ENCODE data around the gene ATP6V0A1.
"Not testable (repeated sequence)": the region's sequence is repeated elsewhere in the genome, so short reads cannot be mapped to it uniquely, and the experiment has no call there.

The ATP6V0A1 gene

GRCh38 chr17:42477824-42478223 is 19.1 kb downstream of the ATP6V0A1 start:
- not testable (repeated sequence) for H3K9me3 ChIP-seq (ENCODE audit: control insufficient read depth, insufficient read depth, low read depth, low read length); H3K4me1 ChIP-seq (ENCODE audit: control insufficient read depth, insufficient read depth, low read length); H3K9ac ChIP-seq (ENCODE audit: low read length); H3K4me3 ChIP-seq (ENCODE audit: low read depth, low read length); H3K27me3 ChIP-seq (ENCODE audit: control insufficient read depth, insufficient read depth, low read length); H3K27ac ChIP-seq (ENCODE audit: low read depth, low read length)
- peaks cover 85% of the 10 kb centered on the region for H3K36me3 ChIP-seq (ENCODE audit: control insufficient read depth, insufficient read depth, low read length)

- H3K4me1 ChIP-seq (ENCODE audit: control insufficient read depth, insufficient read depth, low read length): no peaks in the 10 kb centered on the region
- no peaks in the 10 kb centered on the region for H3K9me3 ChIP-seq (ENCODE audit: control insufficient read depth, insufficient read depth, low read depth, low read length)
- H3K27me3 ChIP-seq (ENCODE audit: control insufficient read depth, insufficient read depth, low read length): no peaks in the 10 kb centered on the region
- peaks cover 82% of the 10 kb centered on the region for H3K36me3 ChIP-seq (ENCODE audit: control insufficient read depth, insufficient read depth, low read length)
- H3K27ac ChIP-seq (ENCODE audit: low read depth, low read length): no peak overlapping the region
- no peak overlapping the region for H3K9ac ChIP-seq (ENCODE audit: low read length)
- H3K4me3 ChIP-seq (ENCODE audit: low read depth, low read length): no peak overlapping the region
Measured at GRCh38 chr17:42484304-42484703, 25.6 kb downstream of the ATP6V0A1 start.

- H3K9me3 ChIP-seq (ENCODE audit: control insufficient read depth, insufficient read depth, low read depth, low read length): no peaks in the 10 kb centered on the region
- no peak overlapping the region for H3K27ac ChIP-seq (ENCODE audit: low read depth, low read length)
- no peak overlapping the region for H3K4me3 ChIP-seq (ENCODE audit: low read depth, low read length)
- H3K27me3 ChIP-seq (ENCODE audit: control insufficient read depth, insufficient read depth, low read length): no peaks in the 10 kb centered on the region
- peaks cover 82% of the 10 kb centered on the region for H3K36me3 ChIP-seq (ENCODE audit: control insufficient read depth, insufficient read depth, low read length)
- no peaks in the 10 kb centered on the region for H3K4me1 ChIP-seq (ENCODE audit: control insufficient read depth, insufficient read depth, low read length)
- no peak overlapping the region for H3K9ac ChIP-seq (ENCODE audit: low read length)
Measured at GRCh38 chr17:42485680-42486079, 27.0 kb downstream of the ATP6V0A1 start.

GRCh38 chr17:42488032-42488431 is 29.4 kb downstream of the ATP6V0A1 start:
- Histone ChIP-seq H3K4me1 (ENCODE audit: control insufficient read depth, insufficient read depth, low read length) (no peaks in the 10 kb centered on the region), H3K27me3 (ENCODE audit: control insufficient read depth, insufficient read depth, low read length) (no peaks in the 10 kb centered on the region), H3K9ac (ENCODE audit: low read length) (no peak overlapping the region), H3K36me3 (ENCODE audit: control insufficient read depth, insufficient read depth, low read length) (peaks cover 72% of the 10 kb centered on the region), H3K27ac (ENCODE audit: low read depth, low read length) (no peak overlapping the region), H3K9me3 (ENCODE audit: control insufficient read depth, insufficient read depth, low read depth, low read length) (no peaks in the 10 kb centered on the region), H3K4me3 (ENCODE audit: low read depth, low read length) (no peak overlapping the region)

- H3K9me3 ChIP-seq (ENCODE audit: control insufficient read depth, insufficient read depth, low read depth, low read length): no peaks in the 10 kb centered on the region
- peaks cover 63% of the 10 kb centered on the region for H3K36me3 ChIP-seq (ENCODE audit: control insufficient read depth, insufficient read depth, low read length)
- H3K27me3 ChIP-seq (ENCODE audit: control insufficient read depth, insufficient read depth, low read length): no peaks in the 10 kb centered on the region
- no peak overlapping the region for H3K9ac ChIP-seq (ENCODE audit: low read length)
- H3K4me1 ChIP-seq (ENCODE audit: control insufficient read depth, insufficient read depth, low read length): no peaks in the 10 kb centered on the region
- no peak overlapping the region for H3K27ac ChIP-seq (ENCODE audit: low read depth, low read length)
- no peak overlapping the region for H3K4me3 ChIP-seq (ENCODE audit: low read depth, low read length)
Measured at GRCh38 chr17:42493319-42493718, 34.6 kb downstream of the ATP6V0A1 start.

GRCh38 chr17:42494673-42495072 is 36.0 kb downstream of the ATP6V0A1 start:
- Histone ChIP-seq H3K9me3 (ENCODE audit: control insufficient read depth, insufficient read depth, low read depth, low read length) (no peaks in the 10 kb centered on the region), H3K36me3 (ENCODE audit: control insufficient read depth, insufficient read depth, low read length) (peaks cover 63% of the 10 kb centered on the region), H3K9ac (ENCODE audit: low read length) (no peak overlapping the region), H3K27me3 (ENCODE audit: control insufficient read depth, insufficient read depth, low read length) (no peaks in the 10 kb centered on the region), H3K4me1 (ENCODE audit: control insufficient read depth, insufficient read depth, low read length) (no peaks in the 10 kb centered on the region), H3K27ac (ENCODE audit: low read depth, low read length) (no peak overlapping the region), H3K4me3 (ENCODE audit: low read depth, low read length) (no peak overlapping the region)

GRCh38 chr17:42498828-42499227 is 40.1 kb downstream of the ATP6V0A1 start:
- Histone ChIP-seq H3K27me3 (ENCODE audit: control insufficient read depth, insufficient read depth, low read length) (no peaks in the 10 kb centered on the region), H3K4me1 (ENCODE audit: control insufficient read depth, insufficient read depth, low read length) (no peaks in the 10 kb centered on the region), H3K27ac (ENCODE audit: low read depth, low read length) (no peak overlapping the region), H3K9ac (ENCODE audit: low read length) (no peak overlapping the region), H3K4me3 (ENCODE audit: low read depth, low read length) (no peak overlapping the region), H3K36me3 (ENCODE audit: control insufficient read depth, insufficient read depth, low read length) (peaks cover 74% of the 10 kb centered on the region), H3K9me3 (ENCODE audit: control insufficient read depth, insufficient read depth, low read depth, low read length) (no peaks in the 10 kb centered on the region)

GRCh38 chr17:42502091-42502490 is 43.4 kb downstream of the ATP6V0A1 start:
- Histone ChIP-seq H3K27me3 (ENCODE audit: control insufficient read depth, insufficient read depth, low read length) (no peaks in the 10 kb centered on the region), H3K27ac (ENCODE audit: low read depth, low read length) (no peak overlapping the region), H3K4me3 (ENCODE audit: low read depth, low read length) (no peak overlapping the region), H3K4me1 (ENCODE audit: control insufficient read depth, insufficient read depth, low read length) (no peaks in the 10 kb centered on the region), H3K9me3 (ENCODE audit: control insufficient read depth, insufficient read depth, low read depth, low read length) (no peaks in the 10 kb centered on the region), H3K36me3 (ENCODE audit: control insufficient read depth, insufficient read depth, low read length) (peaks cover 55% of the 10 kb centered on the region), H3K9ac (ENCODE audit: low read length) (no peak overlapping the region)

GRCh38 chr17:42502926-42503325 is 44.2 kb downstream of the ATP6V0A1 start:
- no peak overlapping the region for H3K27ac ChIP-seq (ENCODE audit: low read depth, low read length)

GRCh38 chr17:42507671-42508070 is 49.0 kb downstream of the ATP6V0A1 start:
- no peaks in the 10 kb centered on the region for H3K9me3 ChIP-seq (ENCODE audit: control insufficient read depth, insufficient read depth, low read depth, low read length)
- H3K27ac ChIP-seq (ENCODE audit: low read depth, low read length): no peak overlapping the region
- no peaks in the 10 kb centered on the region for H3K27me3 ChIP-seq (ENCODE audit: control insufficient read depth, insufficient read depth, low read length)
- H3K4me1 ChIP-seq (ENCODE audit: control insufficient read depth, insufficient read depth, low read length): no peaks in the 10 kb centered on the region
- H3K36me3 ChIP-seq (ENCODE audit: control insufficient read depth, insufficient read depth, low read length): peaks cover 52% of the 10 kb centered on the region
- no peak overlapping the region for H3K4me3 ChIP-seq (ENCODE audit: low read depth, low read length)
- H3K9ac ChIP-seq (ENCODE audit: low read length): no peak overlapping the region

More at GRCh38 chr17:42502926-42503325, 44.2 kb downstream of the ATP6V0A1 start:
- Histone ChIP-seq H3K4me1 (ENCODE audit: control insufficient read depth, insufficient read depth, low read length) (no peaks in the 10 kb centered on the region), H3K9me3 (ENCODE audit: control insufficient read depth, insufficient read depth, low read depth, low read length) (no peaks in the 10 kb centered on the region), H3K4me3 (ENCODE audit: low read depth, low read length) (no peak overlapping the region), H3K36me3 (ENCODE audit: control insufficient read depth, insufficient read depth, low read length) (peaks cover 63% of the 10 kb centered on the region), H3K27me3 (ENCODE audit: control insufficient read depth, insufficient read depth, low read length) (no peaks in the 10 kb centered on the region), H3K9ac (ENCODE audit: low read length) (no peak overlapping the region)

- no peaks in the 10 kb centered on the region for H3K9me3 ChIP-seq (ENCODE audit: control insufficient read depth, insufficient read depth, low read depth, low read length)
- H3K27ac ChIP-seq (ENCODE audit: low read depth, low read length): no peak overlapping the region
- no peak overlapping the region for H3K9ac ChIP-seq (ENCODE audit: low read length)
- peaks cover 47% of the 10 kb centered on the region for H3K36me3 ChIP-seq (ENCODE audit: control insufficient read depth, insufficient read depth, low read length)
- H3K27me3 ChIP-seq (ENCODE audit: control insufficient read depth, insufficient read depth, low read length): no peaks in the 10 kb centered on the region
- no peaks in the 10 kb centered on the region for H3K4me1 ChIP-seq (ENCODE audit: control insufficient read depth, insufficient read depth, low read length)
- H3K4me3 ChIP-seq (ENCODE audit: low read depth, low read length): no peak overlapping the region
Measured at GRCh38 chr17:42508426-42509165, 49.9 kb downstream of the ATP6V0A1 start.
